ENCODE results near the gene ADCY9. TPM values are rescaled to one million over a fixed set of nuclear protein-coding genes. Genes with fewer than 3 reads are reported as not detected.

The ADCY9 gene
- total and polyA plus RNA-seq, 9 donors, result 9.5 to 17.5 (median 15.9) TPM

DNA sequence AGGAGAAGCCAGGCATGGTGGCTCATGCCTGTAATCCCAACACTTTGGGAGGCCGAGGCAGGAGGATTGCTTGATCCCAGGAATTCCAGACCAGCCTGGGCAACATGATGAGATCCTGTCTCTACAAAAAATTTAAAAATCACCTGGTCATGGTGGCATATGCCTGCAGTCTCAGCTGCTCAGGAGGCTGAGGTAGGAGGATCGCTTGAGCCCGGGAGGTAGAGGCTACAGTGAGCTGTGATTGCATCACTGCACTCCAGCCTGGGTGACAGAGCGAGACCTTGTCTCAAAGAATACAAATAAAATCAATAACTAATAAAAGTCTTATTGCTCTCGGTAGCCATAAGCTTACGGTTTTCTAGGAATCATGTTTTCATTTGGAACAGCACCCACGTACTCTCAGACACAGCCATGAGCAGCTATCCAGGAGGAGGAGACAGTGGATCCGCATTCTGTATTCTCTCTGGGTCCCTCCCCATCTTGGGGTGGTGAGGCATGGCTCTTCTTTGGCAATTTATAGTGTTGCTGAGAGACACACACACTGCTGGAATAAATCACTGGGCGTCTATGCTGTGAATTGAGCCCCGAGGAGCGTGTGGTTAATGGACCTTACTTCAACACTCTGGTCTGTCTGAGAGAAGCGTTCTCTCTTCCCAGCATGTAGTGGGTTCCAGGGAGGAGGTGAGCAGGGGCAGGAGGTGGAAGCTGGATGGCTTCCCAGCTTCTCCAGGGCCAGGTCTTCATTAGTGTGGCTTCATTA is 8.5 kb upstream of the ADCY9 start:
- no peaks in the 10 kb centered on the region for H3K9me3 ChIP-seq (replicated peaks; ENCODE audit: control insufficient read depth, low read depth, low read length)
- peaks cover 2% of the 10 kb centered on the region for H3K27me3 ChIP-seq (ENCODE audit: control insufficient read depth, insufficient read depth, low read length)
- 53% methylated on average over 9 of the region's 12 CpGs for WGBS (ENCODE audit: insufficient coverage)
- no peaks in the 10 kb centered on the region for H3K4me1 ChIP-seq (ENCODE audit: control insufficient read depth, insufficient read depth, low read length)
- no peak for DNase-seq
- no peak overlapping the region for H3K4me3 ChIP-seq (ENCODE audit: low read length)
- H3K36me3 ChIP-seq (ENCODE audit: control insufficient read depth, insufficient read depth, low read length), result no peaks in the 10 kb centered on the region
- no peak overlapping the region for H3K27ac ChIP-seq (ENCODE audit: low read length)

DNA sequence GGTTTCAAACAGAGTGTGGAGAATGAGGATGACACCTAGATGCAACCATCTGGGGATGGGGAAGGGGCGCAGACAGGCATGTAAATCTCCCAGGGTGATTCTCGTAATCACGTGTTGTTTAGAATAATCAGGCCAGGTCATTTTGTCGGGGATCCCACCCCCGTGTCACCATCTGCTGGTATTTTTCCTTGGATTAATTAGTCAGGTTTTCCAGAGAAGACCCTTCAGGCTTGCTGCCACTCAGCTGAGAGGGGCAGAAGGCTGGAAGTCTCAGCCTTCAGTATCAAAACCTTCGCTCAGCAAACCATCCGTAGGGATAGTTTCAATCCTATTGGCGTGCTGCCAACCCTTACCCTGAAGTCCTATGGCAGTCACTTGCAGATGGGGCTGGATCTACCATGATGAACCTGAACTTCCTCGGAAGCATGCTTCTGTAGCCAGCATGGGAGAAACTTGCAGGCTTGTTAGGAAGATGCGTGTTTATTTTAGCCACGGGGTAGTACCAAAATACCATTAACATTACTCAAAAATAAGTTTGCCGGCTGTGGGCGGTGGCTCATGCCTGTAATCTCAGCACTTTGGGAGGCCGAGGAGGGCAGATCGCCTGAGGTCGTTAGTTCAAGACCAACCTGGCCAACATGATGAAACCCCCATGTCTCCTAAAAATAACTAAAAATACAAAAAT is 7.5 kb upstream of the ADCY9 start:
- WGBS (ENCODE audit: insufficient coverage), result 59% methylated on average over 14 of the region's 16 CpGs
- no peaks in the 10 kb centered on the region for H3K27me3 ChIP-seq (ENCODE audit: control insufficient read depth, insufficient read depth, low read length)

DNA sequence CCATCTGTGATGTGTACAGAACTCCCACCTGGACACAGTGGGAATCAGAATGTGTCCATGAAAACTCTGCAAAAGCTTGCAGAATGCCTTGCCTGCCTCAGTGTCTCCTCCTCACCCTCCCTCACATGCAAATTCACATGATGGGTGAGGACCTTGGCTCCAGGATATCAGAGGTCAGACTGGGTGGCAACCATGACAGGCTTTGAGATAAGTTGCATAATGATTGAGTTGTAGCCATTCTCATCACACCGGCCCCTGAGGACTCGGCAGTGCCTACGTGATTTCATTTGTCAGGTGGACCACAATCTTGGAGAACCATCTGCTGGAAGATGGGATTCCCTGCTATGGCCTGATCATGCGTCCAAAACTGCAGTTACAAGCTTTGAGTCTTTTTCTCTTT is 3.9 kb upstream of the ADCY9 start:
- H3K4me1 ChIP-seq (ENCODE audit: control insufficient read depth, insufficient read depth, low read length), result peaks cover 8% of the 10 kb centered on the region
- WGBS (ENCODE audit: insufficient coverage), result 74% methylated on average over 4 of the region's 4 CpGs
- H3K27me3 ChIP-seq (ENCODE audit: control insufficient read depth, insufficient read depth, low read length), result no peaks in the 10 kb centered on the region
- no peak overlapping the region for H3K4me3 ChIP-seq (ENCODE audit: low read length)
- no peaks in the 10 kb centered on the region for H3K9me3 ChIP-seq (replicated peaks; ENCODE audit: control insufficient read depth, low read depth, low read length)
- H3K27ac ChIP-seq (ENCODE audit: low read length), result no peak overlapping the region
- no peak for DNase-seq
- no peaks in the 10 kb centered on the region for H3K36me3 ChIP-seq (ENCODE audit: control insufficient read depth, insufficient read depth, low read length)

More for the DNA sequence above, 7.5 kb upstream of the ADCY9 start:
- Histone ChIP-seq H3K27ac (ENCODE audit: low read length) (no peak overlapping the region), H3K4me3 (ENCODE audit: low read length) (no peak overlapping the region), H3K4me1 (ENCODE audit: control insufficient read depth, insufficient read depth, low read length) (no peaks in the 10 kb centered on the region), H3K9me3 (replicated peaks; ENCODE audit: control insufficient read depth, low read depth, low read length) (no peaks in the 10 kb centered on the region), H3K36me3 (ENCODE audit: control insufficient read depth, insufficient read depth, low read length) (no peaks in the 10 kb centered on the region)
- DNase-seq, result no peak

DNA sequence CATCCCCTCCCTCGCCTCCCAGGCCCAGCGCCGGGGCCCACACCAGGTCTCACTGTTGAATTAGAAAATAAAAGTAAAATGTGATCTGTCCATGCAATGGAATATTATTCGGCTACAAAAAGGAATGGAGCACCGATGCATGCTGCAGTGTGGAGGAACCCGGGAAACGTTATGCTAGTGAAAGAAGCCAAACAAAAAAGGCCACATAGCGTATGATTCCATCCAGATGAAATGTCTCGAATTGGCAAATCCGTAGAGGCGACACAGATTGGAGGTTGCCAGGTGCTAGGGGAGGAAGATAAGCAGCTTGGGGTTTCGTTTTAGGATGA is 972 bp upstream of the ADCY9 start:
- Histone ChIP-seq H3K27me3 (ENCODE audit: control insufficient read depth, insufficient read depth, low read length) (no peaks in the 10 kb centered on the region), H3K4me1 (ENCODE audit: control insufficient read depth, insufficient read depth, low read length) (peaks cover 32% of the 10 kb centered on the region), H3K27ac (ENCODE audit: low read length) (no peak overlapping the region), H3K4me3 (ENCODE audit: low read length) (no peak overlapping the region), H3K9me3 (replicated peaks; ENCODE audit: control insufficient read depth, low read depth, low read length) (no peaks in the 10 kb centered on the region), H3K36me3 (ENCODE audit: control insufficient read depth, insufficient read depth, low read length) (peaks cover 16% of the 10 kb centered on the region)
- 91% methylated on average over 8 of the region's 12 CpGs for WGBS (ENCODE audit: insufficient coverage)
- DNase-seq, result no peak

DNA sequence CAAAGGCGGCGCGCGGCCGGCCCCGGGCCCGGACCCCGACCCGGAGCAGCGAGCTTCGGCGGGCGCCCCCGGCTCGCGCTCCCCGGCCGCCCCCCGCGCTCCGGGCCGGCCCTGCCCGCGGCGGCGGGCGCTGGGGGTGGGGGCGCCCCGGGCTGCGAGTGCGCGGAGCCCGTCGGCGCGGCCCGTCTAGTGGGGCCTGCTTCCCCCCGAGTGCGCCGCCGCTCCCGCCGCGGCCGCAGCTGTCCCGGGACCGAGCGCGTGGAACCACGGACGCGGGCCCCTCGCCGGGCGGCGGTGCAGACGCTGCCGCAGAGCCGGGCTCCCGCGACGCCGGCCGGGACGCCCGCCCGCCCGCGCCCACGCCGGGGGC is 308 bp downstream of the ADCY9 start:
- under 1% methylated on average over 71 of the region's 71 CpGs for WGBS (ENCODE audit: insufficient coverage)
- Histone ChIP-seq H3K4me3 (ENCODE audit: low read length) (peak overlapping the region; percentile 67), H3K4me1 (ENCODE audit: control insufficient read depth, insufficient read depth, low read length) (peaks cover 40% of the 10 kb centered on the region), H3K9me3 (replicated peaks; ENCODE audit: control insufficient read depth, low read depth, low read length) (no peaks in the 10 kb centered on the region), H3K27ac (ENCODE audit: low read length) (no peak overlapping the region), H3K27me3 (ENCODE audit: control insufficient read depth, insufficient read depth, low read length) (no peaks in the 10 kb centered on the region), H3K36me3 (ENCODE audit: control insufficient read depth, insufficient read depth, low read length) (peaks cover 16% of the 10 kb centered on the region)
- DNase-seq, result no peak

DNA sequence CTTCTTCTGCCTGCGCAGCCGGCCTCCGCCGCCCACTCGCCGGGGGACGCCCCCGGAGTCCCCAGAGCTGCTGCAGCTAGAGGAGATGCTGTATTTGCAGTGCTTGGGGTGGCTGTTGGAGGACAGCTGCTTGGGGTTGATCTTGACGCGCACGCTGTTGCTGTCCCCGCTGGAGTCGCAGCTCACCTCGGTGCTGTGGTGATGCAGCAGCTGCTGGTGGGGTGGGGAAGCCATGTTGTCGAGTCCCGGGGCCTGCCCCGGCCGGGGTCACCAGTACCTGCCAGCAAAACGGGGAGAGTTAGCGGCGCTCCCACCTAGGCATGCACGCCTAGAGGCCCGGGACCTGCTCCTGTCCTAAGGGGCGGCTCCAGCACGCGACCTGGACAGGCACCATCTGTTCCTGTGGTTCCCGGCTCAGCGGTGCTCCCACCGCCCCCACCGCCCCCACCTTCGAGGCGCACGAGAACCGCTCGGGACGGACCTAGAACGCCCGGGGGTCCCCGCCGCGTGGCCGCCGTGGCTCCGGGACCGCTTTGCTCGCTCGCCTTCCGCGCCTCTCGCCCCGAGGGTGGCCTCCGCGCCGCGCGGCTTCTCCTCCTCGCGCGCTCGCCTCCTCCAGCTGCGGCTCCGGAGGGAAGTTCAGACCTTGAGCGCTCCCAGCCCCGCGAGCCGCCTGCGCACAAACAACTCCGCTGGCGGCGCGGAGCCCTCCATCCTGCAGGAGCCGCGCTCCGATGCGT is 863 bp downstream of the ADCY9 start:
- Histone ChIP-seq H3K9me3 (replicated peaks; ENCODE audit: control insufficient read depth, low read depth, low read length) (no peaks in the 10 kb centered on the region), H3K4me1 (ENCODE audit: control insufficient read depth, insufficient read depth, low read length) (peaks cover 44% of the 10 kb centered on the region), H3K27ac (ENCODE audit: low read length) (peak overlapping the region; percentile 75), H3K36me3 (ENCODE audit: control insufficient read depth, insufficient read depth, low read length) (peaks cover 18% of the 10 kb centered on the region), H3K27me3 (ENCODE audit: control insufficient read depth, insufficient read depth, low read length) (no peaks in the 10 kb centered on the region), H3K4me3 (ENCODE audit: low read length) (peak overlapping the region; percentile 67)
- WGBS (ENCODE audit: insufficient coverage), result 2% methylated on average over 75 of the region's 75 CpGs
- peak; percentile 79 for DNase-seq

DNA sequence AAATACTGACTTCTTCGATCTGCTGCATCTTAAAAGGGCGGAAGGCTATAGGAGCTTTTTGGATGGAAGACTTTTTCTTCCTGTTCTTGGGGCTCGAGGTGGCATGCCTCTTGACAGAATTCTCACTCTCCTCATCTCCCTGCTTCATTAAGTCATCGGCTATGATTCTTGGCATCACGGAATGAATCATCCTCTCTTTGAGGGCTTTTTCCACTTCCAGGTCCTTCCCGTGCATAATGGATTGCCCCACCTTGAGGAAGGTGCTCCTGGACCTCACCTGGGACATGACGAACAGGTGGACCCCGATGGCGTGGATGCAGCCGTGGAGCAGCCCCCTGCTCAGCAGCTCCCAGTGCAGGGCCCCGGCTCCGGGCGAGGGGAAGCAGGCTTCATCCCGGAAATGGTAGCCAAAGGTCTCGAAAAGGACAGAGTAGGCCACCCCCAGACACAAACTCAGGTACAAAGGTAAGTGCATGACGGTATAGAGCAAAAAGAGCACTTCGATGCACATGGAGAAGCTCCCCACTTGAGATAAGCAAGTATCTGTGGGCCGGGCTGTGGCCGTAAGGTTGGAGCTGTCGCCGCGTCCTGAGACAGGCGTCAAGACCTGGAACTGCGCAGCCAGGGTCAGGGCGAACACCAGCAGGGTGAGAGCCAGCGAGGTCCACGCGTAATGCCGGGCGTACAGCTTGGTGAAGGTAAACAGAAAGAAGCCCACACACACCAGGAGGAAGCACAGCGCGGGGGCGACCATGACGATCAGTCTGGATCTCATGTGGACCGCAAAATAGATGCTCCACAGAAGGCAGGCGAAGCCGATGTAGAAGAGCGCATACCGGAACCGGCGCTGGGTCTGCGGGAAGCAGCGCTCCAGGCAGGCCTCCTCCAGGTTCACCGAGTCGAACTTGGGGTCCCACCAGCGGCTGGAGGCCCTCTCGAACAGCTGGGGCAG is 1.7 kb downstream of the ADCY9 start:
- Histone ChIP-seq H3K4me3 (ENCODE audit: low read length) (peak overlapping the region; percentile 67), H3K36me3 (ENCODE audit: control insufficient read depth, insufficient read depth, low read length) (peaks cover 20% of the 10 kb centered on the region), H3K9me3 (replicated peaks; ENCODE audit: control insufficient read depth, low read depth, low read length) (no peaks in the 10 kb centered on the region), H3K4me1 (ENCODE audit: control insufficient read depth, insufficient read depth, low read length) (peaks cover 46% of the 10 kb centered on the region), H3K27ac (ENCODE audit: low read length) (peak overlapping the region; percentile 75), H3K27me3 (ENCODE audit: control insufficient read depth, insufficient read depth, low read length) (no peaks in the 10 kb centered on the region)
- 51% methylated on average over 36 of the region's 47 CpGs for WGBS (ENCODE audit: insufficient coverage)
- no peak for DNase-seq

DNA sequence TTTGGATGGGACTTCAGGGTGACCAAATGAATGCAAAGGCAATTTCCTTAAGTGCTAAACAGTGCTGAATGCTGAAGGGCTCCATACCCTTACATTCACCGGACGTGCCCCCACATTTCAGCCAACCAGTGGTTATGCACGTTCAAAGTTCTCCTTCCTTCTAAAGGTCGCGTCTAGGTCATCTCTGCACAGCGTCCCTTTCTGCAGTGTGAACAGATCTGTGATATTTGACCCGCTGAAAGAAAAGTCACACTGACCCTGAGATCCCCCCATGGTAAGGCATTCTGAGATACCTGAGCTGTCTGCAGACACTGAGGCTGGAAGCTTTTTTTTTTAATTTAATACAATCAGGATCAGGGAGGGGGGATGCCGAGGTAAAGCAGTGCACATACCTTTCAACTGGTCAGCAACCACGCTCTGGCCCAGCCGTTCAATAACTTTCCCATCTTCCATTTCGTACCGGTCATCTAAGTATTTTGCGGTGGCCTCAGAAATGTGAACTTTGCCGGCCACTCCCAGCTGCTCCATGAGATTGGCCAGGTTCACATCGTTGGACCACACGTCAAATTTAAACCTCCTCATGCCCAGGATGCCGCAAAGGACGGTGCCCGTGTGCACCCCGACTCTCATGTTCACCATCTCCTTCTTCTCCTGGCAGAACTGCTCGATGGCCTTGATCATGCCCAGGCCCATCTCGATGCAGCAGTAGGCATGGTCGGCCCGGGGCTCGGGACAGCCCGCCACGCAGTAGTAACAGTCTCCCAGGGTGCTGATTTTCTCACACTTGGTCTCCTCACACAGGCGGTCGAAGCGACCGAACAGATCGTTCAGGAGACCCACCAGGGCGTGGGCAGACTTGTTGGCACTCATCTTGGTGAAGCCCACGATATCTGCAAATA is 2.6 kb downstream of the ADCY9 start:
- no peaks in the 10 kb centered on the region for H3K27me3 ChIP-seq (ENCODE audit: control insufficient read depth, insufficient read depth, low read length)
- no peak overlapping the region for H3K27ac ChIP-seq (ENCODE audit: low read length)
- peaks cover 20% of the 10 kb centered on the region for H3K36me3 ChIP-seq (ENCODE audit: control insufficient read depth, insufficient read depth, low read length)
- H3K9me3 ChIP-seq (replicated peaks; ENCODE audit: control insufficient read depth, low read depth, low read length), result no peaks in the 10 kb centered on the region
- no peak for DNase-seq
- peaks cover 46% of the 10 kb centered on the region for H3K4me1 ChIP-seq (ENCODE audit: control insufficient read depth, insufficient read depth, low read length)
- 64% methylated on average over 28 of the region's 34 CpGs for WGBS (ENCODE audit: insufficient coverage)
- H3K4me3 ChIP-seq (ENCODE audit: low read length), result peak overlapping the region; percentile 24

All from muscle of leg (tissue), 11 donors.